ENCODE data around the gene TBCD.

Gene TBCD

GRCh38 chr17:82751571-82752370, at the start of gene TBCD:
Gene TBCD (plus strand): TSS chr17:82752065. CDS start chr17:82752194, 129 bp downstream.
- peak; percentile 84 to 86 for DNase-seq

- DNase-seq: no peak
Observed at GRCh38 chr17:82702231-82702927, 49.5 kb upstream of the TBCD start.

DNA sequence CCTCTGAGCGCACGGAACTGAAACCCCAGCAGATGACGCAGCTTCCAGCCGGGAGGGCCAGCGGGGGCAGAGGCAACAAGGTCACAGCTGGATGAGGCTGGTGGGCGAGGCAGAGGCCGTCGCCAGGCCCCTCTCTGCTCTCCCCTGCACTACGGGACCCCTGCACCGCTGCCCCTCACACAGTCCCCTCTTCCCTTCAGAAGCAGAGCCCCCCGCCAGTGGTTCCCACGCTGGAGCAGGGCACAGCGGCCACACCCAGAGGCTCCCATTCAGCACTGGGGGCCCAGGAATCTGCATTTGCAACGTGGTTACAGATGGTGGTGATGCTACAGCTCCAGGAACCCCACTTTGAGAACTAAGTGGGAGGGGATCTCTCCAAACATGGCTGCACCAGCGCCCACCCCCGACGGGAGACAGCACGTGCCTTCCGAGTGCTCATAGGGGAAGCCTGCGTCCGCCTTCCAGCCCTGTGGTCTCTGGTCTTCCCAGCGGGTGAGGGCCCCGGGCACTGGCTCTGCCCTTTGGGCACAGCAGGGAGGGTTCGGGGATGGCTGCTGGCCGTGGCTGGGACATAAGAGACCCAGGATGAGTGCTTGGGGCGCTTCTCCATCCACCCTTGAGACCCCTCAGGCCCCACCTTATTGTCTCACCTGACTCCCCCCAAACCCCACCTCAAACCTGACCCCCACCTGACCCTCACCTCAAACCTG, 48.7 kb upstream of the TBCD start:
- DNase-seq: no peak

DNA sequence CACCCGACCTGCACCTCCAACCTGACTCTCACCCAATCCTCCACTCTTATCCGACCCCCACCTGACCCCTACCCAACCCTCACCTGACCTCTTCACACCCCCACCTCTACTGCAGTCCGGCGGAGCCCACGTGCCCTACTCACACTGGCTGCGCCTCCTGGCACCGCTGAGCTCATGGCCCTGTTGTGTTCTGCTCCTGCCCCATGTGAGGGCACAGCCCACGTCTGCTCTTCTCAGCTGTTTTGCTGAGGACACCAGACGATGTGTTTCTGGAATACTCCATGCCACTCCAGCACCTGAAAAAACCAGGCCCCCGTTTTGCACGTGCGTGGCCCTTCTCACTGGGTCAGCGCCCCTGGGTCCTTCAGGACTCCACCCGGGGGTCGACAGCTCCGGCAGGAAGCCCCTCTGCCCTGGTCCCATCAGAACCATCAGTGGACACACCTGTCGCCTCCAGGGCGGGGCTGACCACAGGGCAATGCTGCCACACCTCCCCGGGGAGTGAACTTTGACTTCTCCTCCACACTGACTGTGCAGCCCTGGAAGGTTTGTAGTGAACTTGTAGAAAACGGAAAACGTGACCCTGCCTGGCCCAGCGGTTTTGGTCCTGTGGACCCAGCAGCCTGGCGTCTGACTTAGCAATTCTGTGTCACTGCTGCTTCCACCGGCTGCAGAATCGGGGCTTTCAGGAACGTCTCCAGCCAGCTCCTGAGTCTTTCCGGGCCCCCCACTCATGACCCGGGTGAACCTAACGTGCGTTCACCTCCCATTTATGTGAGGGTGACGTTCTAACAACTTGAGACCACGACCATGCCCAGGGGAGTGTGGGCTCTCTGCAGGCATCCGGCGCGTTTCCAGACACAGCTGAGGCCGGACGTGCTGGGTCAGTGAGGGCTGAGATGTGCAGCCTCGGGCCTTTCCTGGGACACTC, 47.7 kb upstream of the TBCD start:
- DNase-seq: no peak

GRCh38 chr17:82704886-82705285, 47.0 kb upstream of the TBCD start:
- no peak for DNase-seq

DNA sequence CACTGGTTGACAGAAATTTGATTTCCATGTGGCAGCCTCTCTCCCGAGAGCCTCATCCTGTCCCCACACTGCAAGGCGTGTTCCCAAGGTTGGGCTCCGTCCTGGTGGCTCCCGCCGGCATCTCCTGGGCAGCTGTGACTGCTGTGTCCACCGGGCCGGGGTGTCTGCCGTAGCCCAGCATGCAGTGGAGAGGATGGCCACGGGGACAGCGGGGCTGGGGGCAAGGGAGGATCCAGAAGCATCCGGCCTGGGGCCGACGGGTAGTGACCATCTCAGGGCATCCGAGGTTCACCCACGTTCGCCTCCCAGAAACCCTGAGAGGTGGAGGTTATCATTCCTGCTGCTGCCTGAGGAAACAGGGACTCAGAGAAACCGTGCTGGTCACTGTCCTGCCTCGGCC, 46.1 kb upstream of the TBCD start:
- DNase-seq: no peak

GRCh38 chr17:82709024-82709675, 42.7 kb upstream of the TBCD start:
- DNase-seq: no peak

GRCh38 chr17:82709676-82710498, 42.0 kb upstream of the TBCD start:
- no peak for DNase-seq

DNA sequence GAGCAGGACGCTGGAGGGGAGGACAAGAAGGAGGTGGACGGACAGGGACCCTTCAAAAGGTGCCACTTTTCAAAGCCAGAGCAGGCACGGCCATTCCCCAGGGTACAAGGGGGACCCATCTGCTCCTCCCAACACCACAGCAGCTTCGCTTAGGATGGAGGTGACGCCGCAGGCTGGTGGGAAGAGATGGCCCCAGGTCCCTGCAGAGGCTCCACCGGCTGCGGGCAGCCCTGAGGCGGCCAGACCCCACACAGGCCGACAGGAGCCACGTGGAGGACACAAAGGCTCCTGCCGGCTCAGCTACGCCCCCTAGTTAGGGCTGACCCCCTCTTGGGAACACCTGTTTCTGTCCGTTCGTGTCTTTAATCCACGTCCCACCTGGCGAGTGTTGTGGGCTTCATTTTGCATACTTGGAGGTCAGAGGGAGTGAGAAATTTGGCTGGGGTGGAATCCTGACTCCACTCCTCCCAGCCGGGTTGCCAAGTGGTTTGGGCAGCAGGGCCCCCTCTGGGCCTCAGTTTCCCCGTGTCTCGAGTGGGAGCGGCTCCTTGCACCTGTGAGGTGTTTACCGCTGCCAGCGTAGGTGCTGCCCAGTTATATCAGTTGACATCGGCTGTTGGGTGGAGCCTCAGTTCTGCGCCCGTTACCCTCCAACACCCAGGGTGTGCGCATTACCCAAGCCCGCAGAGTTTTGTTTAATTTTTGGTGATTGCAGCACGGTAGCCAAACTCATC, 41.2 kb upstream of the TBCD start:
- no peak for DNase-seq

GRCh38 chr17:82713071-82713723, 38.7 kb upstream of the TBCD start:
- no peak for DNase-seq

DNA sequence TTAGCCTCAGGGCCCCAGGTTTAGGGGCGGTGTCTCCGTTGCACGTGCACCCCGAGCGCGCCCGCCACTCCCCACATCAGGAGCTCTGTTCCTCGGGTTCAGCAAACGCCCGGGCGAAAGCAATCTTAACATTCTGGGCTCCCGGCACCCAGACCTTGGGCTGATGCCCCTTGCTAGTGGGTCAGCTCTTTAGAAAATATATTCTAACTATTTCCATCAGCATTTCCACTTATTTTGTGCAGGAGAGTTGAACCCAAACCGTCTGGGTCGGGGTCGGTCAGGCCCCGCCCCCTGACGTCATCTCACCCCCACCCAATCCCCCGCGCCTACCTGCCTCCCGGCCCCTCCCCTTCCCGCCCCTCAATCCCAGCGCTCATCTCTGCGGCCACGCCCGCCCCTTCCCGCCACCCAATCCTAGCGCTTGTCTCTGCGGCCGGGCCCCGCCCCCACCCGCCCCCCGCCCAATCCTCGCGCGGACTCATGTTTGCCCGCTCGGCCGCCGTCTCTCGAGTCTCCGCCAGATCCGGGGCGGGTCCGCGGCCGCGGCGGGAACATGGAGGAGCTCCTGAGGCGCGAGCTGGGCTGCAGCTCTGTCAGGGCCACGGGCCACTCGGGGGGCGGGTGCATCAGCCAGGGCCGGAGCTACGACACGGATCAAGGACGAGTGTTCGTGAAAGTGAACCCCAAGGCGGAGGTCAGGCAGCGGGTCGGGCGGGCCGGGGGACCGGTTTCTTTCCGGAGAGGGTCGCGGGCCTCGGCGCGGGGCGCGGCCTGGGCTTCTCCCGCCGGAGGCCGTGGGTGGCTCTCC, 35.5 kb upstream of the TBCD start, which contains the start of gene FN3KRP:
Gene FN3KRP, plus strand, starts transcription at position 504 of the 808 bp plus-strand sequence. Its CDS starts 50 bp downstream, at position 554.
- peak; percentile 95 for DNase-seq

DNA sequence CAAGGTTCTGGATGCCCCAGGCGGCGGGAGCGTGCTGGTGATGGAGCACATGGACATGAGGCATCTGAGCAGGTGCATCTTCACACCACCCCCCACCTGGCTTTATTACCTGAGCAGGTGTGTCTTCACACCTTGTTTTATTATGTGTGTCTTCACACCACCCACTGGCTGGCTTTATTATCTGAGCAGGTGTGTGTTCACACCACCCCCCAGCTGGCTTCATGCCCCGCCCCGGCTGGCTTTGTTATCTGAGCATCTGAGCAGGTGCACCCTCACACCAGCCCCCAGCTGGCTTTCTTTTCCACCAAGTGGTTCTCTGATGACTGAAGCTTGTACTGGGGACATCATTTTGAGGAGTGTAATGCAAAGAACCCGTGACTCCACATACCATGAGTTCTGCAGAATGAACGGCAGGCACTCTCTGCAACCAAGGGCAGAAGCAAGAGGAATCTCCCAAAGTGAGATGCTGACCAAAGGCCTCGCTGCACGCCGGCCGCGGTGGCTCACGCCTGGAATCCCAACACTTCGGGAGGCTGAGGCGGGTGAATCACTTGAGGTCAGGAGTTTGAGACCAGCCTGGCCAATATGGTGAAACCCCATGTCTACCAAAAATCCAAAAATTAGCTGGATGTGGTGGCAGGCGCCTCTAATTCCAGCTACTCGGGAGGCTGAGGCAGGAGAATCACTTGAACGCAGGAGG, 32.7 kb upstream of the TBCD start:
- DNase-seq: no peak

- DNase-seq: no peak
Observed at GRCh38 chr17:82720204-82720603, 31.7 kb upstream of the TBCD start.

GRCh38 chr17:82722341-82723013, 29.4 kb upstream of the TBCD start:
- DNase-seq: no peak

- DNase-seq: no peak
Observed at GRCh38 chr17:82723169-82723807, 28.6 kb upstream of the TBCD start.

DNA sequence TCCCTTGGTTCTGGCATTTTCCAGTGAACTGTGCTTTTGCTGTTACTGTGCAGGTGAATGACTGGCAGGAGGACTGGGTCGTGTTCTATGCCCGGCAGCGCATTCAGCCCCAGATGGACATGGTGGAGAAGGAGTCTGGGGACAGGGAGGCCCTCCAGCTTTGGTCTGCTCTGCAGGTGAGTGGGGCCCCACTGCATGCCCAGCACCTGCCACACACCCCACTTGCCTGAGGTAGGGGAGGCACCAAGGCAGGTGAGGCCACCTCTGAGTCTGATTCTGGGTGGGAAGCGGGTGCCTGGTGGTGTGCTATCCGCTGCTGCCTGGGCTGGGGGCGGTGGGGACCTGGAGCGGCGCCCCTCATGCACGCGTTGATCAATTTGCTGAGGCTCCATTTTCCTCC, 25.4 kb upstream of the TBCD start:
- DNase-seq: no peak

Measured in CD4-positive, alpha-beta T cell treated with Interleukin-1 beta for 1 hour (primary cell).